GM19099 (cell line): ENCODE results near the gene EYS.

Experiments
- POLR2A ChIP-seq: IDR thresholded peaks from 3 replicates; pipeline ENCODE4 v1.6.1; 2011; ENCODE audit warnings: low read depth; ENCODE audit not compliant: insufficient read length; ENCODE audit errors: extremely low read depth

The EYS gene

DNA sequence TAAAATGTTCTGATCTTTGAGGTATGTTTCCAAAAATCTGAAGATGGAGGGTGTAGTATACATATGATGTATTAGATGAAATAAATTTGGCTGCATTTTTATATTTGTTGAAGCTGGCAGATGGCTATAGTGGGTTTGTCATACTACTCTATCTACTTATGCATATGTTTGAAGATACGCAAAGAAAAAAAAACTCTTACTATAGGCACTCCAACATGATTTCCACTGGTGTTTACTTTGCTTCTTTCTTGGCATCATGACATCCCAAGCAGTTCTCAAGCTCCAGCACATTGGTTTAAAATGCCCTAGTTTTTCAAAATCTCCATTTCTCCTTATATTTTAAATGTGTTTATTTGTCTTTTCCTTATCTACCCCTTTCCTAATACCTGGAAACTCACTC is 1359.6 kb downstream of the EYS start:
- TF ChIP-seq POLR2A: no peak

DNA sequence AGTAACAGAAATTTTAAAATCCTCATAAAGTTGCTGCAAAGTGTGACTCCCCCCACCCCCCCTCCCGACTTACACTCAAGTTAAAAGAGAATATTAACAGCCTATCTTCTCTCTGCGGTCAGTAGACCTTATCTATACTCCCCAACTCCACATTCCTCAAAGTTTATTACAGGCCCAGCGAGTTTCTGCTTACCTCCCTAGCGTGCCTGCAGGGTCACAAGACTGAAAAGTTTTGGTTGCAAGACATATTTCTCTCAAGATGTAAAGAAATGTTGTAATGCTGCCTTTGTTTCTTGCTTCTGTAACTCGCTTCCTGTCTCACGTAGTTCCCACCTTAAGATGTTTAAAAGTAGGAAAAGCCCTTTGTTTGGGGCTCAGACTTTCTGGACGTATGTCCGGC is 1371.8 kb downstream of the EYS start:
- TF ChIP-seq POLR2A: no peak

DNA sequence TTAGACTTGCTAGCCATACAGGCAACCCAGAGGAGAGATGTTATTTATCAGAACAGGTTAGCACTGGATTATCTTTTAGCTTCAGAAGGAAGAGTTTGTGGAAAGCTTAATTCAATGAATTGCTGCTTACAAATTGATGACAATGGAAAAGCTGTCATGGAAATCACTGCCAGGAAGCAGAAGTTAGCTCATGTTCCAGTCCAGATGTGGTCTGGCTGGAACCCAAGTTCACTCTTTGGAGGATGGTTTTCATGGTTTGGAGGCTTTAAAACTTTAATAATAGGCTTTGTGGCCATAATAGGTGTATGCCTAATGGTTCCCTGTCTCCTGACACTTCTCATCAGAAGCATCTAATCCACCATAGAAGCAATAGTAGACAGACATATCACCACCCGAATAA is 1372.4 kb downstream of the EYS start:
- TF ChIP-seq POLR2A: no peak

DNA sequence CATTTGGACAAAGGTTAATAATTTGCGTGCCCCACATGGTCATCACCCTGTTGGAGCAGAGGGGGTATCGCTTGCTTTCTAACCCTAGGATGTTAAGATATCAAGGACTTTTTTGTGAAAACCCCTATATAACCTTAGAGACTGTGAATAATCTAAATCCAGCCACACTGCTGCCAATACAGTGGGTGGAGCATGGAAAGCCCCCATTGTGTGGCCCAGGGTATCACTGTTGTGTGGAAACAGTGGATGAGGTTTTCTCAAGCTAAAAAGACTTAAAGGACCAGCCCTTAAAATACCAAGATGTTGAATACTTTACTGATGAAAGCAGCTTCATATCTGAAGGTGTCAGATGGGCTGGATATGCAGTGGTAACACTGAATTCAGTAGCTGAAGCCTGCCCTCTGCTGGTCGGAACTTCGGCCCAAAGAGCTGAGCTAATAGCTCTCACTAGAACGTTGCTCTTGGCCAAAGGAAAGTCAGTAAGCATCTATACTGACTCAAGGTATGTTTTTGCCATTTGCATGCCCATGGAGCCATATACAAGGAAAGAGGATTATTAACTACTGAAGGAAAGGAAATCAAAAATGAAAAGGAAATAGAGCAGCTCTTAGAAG is 1376.2 kb downstream of the EYS start:
- no peak for TF ChIP-seq POLR2A

DNA sequence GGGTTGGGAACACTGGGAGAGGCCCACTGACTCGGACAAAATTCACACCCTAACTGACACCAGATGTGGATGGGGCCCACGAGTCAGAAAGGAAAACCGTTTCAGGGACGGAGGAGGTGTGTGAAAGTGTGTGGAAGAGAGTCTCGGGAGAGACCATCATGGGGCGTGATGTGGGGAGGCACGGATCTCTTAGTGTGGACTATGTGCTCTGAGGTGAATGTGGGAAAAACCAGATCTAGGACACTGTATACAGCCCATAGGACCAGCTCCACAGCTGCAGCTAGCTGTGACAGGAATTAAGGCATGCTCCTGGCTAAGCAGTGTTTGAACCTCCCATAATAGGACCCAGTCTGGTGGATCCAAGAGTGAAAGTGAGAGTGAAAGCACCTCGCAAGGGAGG is 1380.1 kb downstream of the EYS start:
- TF ChIP-seq POLR2A: no peak

DNA sequence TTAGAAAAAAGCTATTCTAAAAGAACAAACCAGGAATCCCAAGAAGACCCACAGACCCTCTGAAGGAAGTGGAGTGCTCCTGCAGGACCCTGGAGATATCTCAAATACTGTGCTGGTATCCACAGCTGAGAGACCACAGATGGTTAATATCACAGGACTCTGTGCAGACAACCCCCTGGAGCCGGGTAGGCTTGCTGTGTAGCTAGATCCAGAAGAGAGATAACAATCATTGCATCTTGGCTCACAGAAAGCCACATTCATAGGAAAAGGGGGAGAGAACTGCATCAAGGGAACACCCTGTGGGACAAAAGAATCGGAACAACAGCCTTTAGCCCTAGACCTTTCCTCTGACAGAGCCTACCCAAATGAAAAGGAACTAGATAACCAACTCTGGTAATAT is 1381.9 kb downstream of the EYS start:
- TF ChIP-seq POLR2A: no peak

DNA sequence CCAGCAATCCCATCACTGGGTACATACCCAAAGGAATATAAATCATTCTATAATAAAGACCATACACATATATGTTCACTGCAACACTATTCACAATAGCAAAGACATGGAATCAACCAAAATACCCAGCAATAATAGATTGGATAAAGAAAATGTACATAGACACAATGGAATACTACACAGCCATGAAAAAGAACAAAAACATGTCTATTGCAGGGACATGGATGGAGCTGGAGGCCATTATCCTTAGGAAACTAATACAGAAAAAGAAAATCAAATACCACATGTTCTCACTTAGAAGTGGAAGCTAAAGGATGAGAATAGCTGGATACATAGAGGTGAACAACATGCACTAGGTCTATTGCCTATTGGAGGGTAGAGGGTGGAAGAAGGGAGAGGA is 1396.8 kb downstream of the EYS start:
- no peak for TF ChIP-seq POLR2A

DNA sequence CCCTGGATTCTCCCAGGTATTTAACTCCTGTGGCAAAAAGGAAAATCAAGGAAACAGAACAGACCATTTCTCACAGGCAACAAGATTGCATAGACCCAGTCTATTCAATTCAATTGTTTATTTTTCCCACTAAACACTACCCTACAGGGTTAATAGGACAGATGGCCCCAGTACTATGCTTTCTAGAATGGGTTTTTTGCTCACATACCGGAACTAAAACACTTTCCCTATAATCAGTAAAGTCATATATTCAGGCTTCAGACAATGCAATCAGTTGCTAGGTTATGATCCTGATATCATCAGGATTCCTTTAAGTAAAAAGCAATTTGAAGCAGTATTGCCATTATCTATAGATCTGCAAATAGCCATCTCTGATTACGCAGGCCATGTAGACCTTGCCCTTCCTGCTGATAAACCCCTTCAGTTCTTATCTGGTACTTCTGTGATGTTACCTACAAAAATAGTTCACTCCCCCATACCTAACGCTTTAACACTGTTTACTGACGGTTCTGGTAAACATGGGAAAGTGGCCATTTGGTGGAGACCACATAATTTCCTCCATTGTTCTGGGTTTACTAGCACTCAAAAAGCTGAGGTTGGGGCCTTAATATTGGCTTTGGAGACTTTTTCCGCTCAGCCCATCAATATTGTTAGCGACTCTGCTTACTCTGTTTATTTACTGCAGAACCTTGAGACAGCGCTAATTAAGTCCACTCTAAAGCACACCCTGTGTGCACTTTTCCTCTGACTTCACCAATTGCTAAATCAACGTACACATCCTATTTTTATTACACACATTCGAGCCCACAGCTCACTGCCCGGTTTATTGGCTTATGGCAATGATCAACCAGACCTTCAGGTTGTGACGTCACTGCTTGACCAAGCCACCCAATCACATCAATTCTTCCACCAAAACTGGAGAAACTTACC is 1405.5 kb downstream of the EYS start:
- no peak for TF ChIP-seq POLR2A

DNA sequence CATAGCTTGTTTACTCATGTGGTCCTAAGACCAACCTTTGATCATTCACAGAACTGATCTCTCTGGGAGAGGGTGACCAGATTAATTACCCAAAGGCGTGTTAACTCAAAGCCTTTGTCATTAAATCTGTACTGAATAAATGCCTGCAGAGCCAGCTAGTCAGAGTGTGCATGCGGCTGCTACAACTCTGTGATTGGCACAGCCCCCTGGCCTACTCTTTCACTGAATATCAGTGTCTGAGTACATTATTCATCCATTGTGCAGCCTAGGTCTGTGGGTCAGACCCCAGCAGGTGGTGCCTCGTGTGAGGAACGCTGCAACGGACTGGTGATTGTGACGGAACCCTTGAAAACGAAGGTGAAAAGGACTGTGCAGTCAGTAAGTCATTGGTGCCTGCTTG is 1407.8 kb downstream of the EYS start:
- TF ChIP-seq POLR2A: no peak

DNA sequence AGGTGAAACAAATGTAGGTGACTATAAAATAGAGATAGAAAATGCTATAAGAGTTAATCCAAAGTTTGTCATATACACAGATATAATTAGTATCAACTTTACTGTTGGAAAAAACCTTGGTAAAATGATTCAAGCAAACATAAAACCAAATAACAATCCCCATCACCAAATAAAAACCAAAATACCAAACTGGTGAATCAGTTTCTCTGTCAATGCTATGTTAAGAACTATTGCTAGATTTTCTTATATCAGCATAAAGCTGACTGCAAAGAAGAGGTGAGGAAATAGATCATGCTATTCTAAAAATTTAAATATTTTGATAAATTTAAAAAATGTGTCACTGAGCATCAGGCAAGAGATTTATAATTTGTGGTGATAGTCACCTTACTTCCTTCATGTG is 1413.0 kb downstream of the EYS start:
- TF ChIP-seq POLR2A: no peak

DNA sequence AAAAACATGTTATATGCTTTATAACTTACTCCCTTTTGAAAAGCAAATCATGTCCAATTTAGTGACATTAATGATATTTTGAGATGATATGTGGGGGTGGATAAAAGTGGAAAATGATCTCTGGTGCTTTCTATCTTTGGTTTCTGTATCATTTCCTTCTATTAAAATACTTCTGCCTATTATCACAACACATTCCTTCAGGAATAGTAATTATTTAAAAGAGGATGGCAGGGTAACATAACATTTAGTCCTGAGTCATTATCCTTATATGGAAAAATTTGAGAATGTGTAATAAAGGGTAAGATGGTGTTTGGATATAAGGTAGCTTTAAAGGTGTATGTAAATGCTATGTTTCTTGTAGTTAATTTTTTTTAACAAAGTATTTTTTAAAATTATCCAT is 1413.7 kb downstream of the EYS start:
- no peak for TF ChIP-seq POLR2A

DNA sequence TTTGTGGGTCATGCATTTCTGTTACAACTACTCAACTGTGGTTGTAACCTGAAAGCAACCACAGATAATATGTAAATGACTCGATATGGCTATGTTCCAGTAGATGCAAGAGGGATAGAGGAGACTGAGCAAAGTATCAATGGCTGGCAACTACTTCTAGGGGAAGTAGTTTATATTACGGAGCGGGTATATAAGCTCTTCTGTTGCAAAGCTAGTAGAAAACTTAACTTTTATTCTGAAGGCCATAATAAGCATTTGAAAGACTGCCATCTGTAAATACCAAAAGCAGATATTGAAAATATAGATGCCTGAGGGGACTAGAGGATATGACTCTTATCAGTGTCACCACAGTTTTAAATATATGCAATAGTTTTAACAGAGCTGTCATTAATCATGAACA is 1416.2 kb downstream of the EYS start:
- TF ChIP-seq POLR2A: no peak

DNA sequence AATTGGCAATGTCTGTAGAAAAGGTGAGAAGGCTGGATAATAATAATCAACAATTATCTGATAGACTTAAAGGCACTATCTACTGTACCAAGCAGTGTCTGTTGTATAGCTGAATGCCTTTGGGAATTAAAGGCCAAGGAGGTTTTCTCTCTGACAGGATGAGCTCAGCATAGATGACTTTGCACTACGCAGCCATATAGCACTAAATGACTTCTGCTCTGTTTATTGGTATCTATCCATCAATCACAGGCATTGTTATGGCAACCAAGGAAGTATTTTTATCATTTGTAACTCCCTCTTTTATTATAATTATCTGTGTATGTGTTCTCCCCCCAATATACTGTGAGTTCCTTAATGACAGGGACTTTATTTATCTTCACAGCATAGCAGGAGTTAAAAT is 1417.1 kb downstream of the EYS start:
- TF ChIP-seq POLR2A: no peak

DNA sequence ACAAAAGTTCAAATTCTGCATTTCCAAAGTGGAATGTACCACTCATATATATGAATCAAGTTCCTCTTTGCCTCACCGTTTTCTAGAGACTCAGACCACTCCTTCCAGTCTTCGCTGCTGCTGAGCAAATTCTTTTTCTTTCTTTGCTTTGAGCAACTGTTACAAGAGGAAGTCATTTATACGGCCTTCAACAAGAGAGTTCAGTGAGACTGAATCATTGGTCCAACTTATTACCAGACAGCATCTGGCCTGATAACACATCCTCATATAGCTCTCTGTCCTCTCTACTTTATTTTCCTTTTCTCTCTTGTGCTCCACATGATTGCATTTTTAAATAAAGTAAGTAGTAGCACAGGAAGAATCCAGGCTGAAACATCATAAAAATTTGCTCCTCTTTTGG is 1418.7 kb downstream of the EYS start:
- TF ChIP-seq POLR2A: no peak

DNA sequence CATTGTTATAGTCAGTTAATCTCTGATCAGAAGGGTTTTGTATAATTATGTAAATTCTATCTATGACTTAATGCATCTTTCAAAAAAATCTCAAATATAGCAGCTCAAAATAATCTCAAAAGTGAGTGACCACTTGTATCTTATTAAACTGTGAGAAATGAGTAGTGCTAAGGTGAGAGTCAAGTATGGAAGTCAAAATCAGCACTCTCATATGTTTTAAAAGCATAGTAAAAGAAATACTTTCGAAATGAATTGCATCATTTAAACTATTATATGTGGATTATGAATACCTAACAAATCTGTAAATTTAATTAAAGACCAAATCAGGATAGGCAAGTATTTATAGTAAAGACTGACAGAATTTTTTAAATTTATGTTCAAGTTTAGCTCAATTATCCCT is 1425.9 kb downstream of the EYS start:
- TF ChIP-seq POLR2A: no peak

DNA sequence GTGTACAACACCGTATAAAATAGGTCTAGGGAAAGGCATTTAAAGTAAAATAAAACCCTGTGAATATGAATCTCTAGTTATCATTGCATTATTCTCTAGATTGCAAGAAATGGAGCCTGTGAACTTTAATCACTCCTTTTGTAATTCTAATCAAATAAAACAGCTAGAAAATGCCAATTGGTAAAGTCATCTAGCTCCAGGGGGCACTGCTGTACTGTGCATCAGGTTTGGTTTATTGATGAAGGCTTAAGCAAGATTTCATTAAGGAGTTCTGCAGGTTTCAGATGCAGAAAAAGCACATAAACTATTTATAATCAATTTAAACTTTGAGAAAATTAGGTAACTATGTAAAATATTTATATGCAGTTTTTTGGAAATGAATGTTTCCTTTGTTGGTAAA is 1426.5 kb downstream of the EYS start:
- TF ChIP-seq POLR2A: no peak
